Stimulated activated CD4-positive, alpha-beta T cell treated with anti-CD3 and anti-CD28 coated beads, Interleukin-2, amount 100 ng/mL, for 48 hours (primary cell): ENCODE data around the gene EIF2S1.
"Not testable (repeated sequence)": the region's sequence is repeated elsewhere in the genome, so short reads cannot be mapped to it uniquely, and the experiment has no call there.

ENCODE experiments used
- DNase-seq, 2 donors: peaks; one replicate each; pipeline ENCODE4 v3.0.0-alpha.2; 2020

Gene EIF2S1

GRCh38 chr14:67372833-67373232 is 12.7 kb downstream of the EIF2S1 start:
- no peak for DNase-seq

- DNase-seq, result no peak
Observed at GRCh38 chr14:67373347-67373746, 13.2 kb downstream of the EIF2S1 start.

- no peak for DNase-seq
Observed at GRCh38 chr14:67377916-67378315, 17.8 kb downstream of the EIF2S1 start.

DNA sequence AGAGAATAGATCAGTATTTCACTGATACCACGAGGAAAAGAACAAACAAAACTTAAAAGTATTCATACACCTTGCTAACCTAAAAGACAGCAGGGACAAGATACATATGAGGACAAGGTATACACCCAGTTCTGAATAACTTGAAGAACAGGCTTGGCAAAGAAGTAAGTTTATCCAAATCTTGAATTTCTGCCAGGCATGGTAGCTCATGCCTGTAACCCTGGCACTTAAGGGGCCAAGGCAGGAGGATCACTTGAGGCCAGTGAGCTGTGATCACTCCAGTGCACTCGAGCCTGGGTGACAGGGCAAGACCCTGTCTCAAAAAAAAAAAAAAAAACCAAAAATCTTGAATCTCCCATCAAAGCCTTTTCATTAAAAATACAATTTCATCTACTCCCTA is 25.0 kb downstream of the EIF2S1 start:
- DNase-seq, result no peak

- no peak for DNase-seq
Observed at GRCh38 chr14:67385618-67386017, 25.5 kb downstream of the EIF2S1 start.

GRCh38 chr14:67387195-67387594 is 27.1 kb downstream of the EIF2S1 start:
- no peak for DNase-seq

GRCh38 chr14:67389275-67389674 is 29.1 kb downstream of the EIF2S1 start:
- no peak for DNase-seq

DNA sequence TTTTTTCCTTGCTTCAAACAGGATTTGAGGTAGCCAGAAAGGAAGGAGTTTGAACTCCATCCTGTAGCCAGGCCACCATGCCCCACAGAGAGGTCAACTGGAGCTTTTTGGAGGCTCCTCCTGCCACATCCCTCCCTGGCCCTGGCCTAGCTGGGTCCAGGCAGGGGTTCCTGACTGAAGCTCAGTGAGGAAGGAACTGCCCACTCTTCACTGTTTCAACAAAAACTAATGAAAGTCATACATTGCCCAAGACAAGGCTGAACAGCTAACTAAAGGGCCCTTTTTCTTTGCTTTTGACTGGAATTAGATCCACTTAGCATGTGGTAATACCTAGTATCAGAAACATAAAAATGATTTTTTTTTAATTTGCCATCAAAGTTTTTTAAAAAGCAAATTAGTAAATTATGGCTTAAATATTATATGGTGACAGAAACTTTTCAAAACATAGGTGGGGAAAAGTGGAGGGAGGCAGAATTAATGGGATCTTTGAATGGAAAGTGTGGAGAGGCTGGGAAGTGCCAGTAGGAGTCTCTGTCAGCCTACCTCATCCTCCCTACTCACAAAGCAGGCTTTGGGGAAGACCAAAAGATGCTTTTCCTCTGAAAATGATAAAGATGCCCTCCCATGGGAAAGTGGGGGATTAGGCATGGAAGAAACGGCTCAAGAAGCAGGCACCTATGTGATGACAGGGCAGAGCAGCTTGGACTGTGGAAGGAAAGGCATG is 29.8 kb downstream of the EIF2S1 start:
- no peak for DNase-seq

DNA sequence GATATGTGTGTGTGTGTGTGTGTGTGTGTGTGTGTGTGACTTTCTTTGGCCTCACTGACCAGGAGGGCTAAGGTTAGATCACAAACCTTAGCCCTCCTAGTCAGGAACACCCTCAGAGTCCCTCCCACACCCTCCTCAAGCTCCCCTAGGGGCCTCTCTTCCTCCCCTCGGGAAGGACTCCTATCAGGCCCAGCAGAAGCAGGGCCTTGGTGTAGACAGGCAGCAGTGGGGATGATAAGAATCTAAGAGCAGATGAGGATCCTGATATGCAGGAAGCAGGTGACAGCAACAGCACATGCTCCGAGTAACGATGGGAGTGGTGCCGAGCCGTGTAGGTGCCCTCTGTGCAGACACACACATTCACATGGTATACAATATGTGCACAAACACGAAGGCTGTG is 31.1 kb downstream of the EIF2S1 start:
- DNase-seq, result no peak

- no peak for DNase-seq
Observed at GRCh38 chr14:67392123-67392522, 32.0 kb downstream of the EIF2S1 start.

DNA sequence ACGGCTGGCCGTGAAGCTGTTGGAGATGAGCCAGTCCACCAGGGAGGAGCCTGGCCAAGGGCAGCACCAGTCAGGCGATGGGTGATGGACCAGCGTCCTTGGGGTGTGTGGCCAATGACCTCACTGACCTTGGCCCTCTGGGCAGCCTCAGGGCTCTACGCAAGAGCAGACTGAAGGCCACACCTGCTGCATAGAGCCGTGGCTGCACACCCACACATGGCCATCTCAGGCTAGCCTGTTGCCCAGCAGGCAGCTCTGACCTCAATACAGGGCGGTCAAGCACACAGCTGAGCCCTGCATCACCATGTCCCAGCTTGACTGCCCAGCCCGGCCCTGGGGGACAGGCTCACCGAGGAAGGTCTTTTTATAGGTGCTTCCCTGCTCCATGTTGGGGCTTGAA is 32.7 kb downstream of the EIF2S1 start:
- DNase-seq, result no peak

DNA sequence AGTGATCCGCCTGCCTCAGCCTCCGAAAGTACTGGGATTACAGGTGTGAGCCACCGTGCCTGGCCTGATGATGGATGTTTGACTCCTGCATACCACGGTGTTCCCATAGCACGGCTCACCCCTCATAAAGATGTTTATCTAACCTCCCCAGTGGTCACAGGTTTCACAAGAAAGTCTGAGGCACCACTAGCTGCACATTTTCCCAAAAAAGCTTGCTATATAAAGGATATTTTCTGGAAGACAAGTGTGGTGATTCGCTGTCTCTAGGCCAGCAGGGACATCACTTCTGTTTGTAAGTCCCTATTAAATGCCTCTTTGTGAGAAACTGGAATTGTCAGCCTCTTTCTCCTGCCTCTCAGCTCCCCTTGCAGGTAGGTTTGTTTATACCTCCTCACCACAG is 33.6 kb downstream of the EIF2S1 start:
- DNase-seq, result no peak

DNA sequence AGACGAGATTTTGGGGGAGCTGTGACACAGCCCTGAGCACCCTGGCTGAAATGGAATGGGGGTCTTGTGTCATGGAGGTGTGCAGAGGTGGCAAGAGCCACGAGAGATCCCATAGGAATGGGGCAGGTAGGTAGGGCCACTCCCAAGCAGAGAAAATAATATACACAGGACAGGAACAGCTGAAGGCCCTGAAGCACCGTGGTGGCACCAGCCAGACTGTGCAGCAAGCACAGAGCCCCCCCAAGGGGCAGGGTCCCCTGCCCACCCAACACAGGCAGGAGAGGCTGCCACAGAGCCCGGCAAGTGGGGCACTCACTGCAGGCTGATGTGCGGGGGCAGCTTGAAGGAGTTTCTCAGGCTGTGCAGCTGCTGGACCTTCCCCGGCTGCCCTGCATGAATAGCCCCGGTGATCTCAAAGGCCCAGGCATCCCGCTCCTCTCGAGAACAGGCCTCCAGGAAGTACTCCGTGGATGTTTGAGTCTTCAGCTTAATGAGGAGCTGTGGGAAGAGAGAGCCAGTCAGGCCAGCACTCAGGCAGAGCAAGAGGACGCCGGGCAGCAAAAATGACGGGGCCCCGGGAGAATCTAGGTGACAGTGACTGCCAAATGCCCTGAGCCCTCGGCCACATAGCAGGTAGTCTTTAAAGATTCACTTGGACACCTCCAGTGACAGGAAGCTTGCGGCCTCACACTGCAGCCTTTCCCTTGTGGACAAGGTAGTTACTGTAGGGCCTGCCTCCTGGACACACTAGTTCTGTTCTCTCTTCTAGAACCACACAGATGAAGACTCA is 35.2 kb downstream of the EIF2S1 start:
- no peak for DNase-seq

- DNase-seq, result no peak
Observed at GRCh38 chr14:67395876-67396189, 35.7 kb downstream of the EIF2S1 start.

- DNase-seq, result no peak
Observed at GRCh38 chr14:67396381-67396970, 36.3 kb downstream of the EIF2S1 start.

GRCh38 chr14:67397536-67397935 is 37.4 kb downstream of the EIF2S1 start:
- no peak for DNase-seq

- no peak for DNase-seq
Observed at GRCh38 chr14:67400434-67400833, 40.3 kb downstream of the EIF2S1 start.

DNA sequence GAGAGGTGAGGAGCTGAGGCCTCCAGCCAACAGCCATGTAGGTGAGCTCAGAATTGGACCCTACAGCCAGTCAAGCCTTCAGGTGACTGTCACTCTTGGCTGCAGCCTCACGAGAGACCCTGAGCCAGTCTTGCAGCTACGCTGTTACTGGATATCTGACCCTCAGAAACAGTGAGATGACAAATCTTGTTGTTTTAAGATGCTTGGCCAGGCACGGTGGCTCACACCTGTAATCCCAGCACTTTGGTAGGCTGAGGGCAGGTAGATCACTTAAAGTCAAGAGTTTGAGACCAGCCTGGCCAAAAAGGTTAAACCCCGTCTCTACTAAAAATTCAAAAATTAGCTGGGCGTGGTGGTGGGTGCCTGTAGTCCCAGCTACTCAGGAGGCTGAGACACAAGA is 45.6 kb downstream of the EIF2S1 start:
- DNase-seq, result no peak

- DNase-seq, result not testable (repeated sequence)
Observed at GRCh38 chr14:67408122-67408801, 48.1 kb downstream of the EIF2S1 start.

GRCh38 chr14:67409461-67409860 is 49.3 kb downstream of the EIF2S1 start:
- no peak for DNase-seq

- DNase-seq, result no peak
Observed at GRCh38 chr14:67410313-67410712, 50.2 kb downstream of the EIF2S1 start.

DNA sequence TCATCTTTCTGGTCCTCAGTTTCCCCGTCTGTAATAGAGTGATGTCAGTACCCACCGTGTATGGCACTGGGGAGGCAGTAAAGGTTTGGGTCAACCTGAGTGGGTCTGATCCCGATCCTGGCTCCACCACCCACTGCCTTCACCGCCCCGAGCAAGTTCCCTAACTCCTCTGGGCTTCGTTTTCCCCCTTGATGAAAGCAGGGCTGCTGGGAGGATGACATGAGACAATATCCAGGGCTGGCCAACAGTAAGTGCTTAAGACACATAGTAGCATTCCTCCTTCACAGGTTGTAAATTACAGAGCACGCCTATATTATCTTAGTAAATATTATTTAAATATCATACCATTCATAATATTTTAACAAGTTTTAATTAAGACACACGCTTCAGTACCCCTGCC is 51.2 kb downstream of the EIF2S1 start:
- no peak for DNase-seq

DNA sequence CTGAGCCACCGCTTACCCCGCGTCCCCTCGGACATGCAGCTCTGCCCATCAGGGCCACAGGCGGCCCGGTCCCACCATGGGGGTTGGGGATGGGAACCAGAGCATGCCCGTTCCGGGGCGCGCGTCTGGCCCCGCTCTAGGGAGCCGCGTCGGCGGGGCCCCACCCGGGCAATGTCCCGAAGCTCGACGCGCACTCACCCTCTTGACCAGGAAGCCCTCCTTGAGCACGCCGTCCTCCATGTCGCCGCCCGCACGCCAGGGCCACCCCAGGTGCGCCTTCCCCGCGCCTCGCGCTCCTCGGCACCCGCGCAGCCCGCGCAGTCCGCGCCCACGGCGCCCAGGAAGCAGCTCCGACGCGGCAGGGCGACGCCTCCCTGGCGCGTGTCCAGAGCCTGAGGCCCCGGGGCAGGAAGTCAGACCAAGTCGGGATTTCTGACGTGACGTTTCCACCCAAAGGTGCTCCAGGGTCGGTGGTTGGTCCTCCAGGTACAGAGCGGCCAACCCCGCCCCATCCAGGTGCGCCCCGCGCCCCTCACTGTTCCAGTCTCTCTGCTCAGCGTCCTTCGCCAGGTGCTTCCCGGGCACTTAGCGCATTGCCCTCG is 51.8 kb downstream of the EIF2S1 start, which contains the start of gene PLEK2:
Gene PLEK2 (minus strand): TSS at position 346 of the 602 bp plus-strand sequence. CDS start 106 bp downstream, at position 240.
- DNase-seq, result peak; percentile 17 to 30
